Kidney (tissue), 14 donors: ENCODE results near the gene PEAK1. TPM values are rescaled to one million over a fixed set of nuclear protein-coding genes. Genes with fewer than 3 reads are reported as not detected.

Experiments used
- DNase-seq, 5 donors: peaks; one replicate each; pipeline ENCODE4 v3.0.0-alpha.2; 2013 to 2020
- FAIRE-seq: peaks from 2 replicates; lab custom pipeline; 2012; peaks lifted over from hg19 to GRCh38; lab: Jason Lieb, UNC
- H3K27ac ChIP-seq, 2 donors: one replicate each; pipeline ENCODE4 v1.7.0; 2013; ENCODE audit warnings: low read depth in 2 of 2, low read length in 2 of 2, inconsistent platforms in 1 of 2
- H3K27me3 ChIP-seq: one replicate; pipeline ENCODE4 v1.7.1; 2013; ENCODE audit warnings: low read length, inconsistent platforms; ENCODE audit not compliant: control insufficient read depth, insufficient read depth
- H3K36me3 ChIP-seq, 3 donors: one replicate each; pipeline versions ENCODE4 v1.7.0 to v1.7.1; 2013; ENCODE audit warnings: low read length in 3 of 3, control low read depth in 1 of 3, inconsistent platforms in 1 of 3; ENCODE audit not compliant: insufficient read depth in 3 of 3, control insufficient read depth in 2 of 3
- H3K4me1 ChIP-seq, 3 donors: one replicate each; pipeline versions ENCODE4 v1.7.0 to v1.7.1; 2013; ENCODE audit warnings: low read length in 3 of 3, inconsistent platforms in 1 of 3, low read depth in 1 of 3; ENCODE audit not compliant: control insufficient read depth in 2 of 3, insufficient read depth in 2 of 3
- H3K4me3 ChIP-seq, 3 donors: one replicate each; pipeline versions ENCODE4 v1.7.0 to v1.8.1; 2013; ENCODE audit warnings: low read length in 3 of 3, control low read depth in 1 of 3, inconsistent platforms in 1 of 3
- H3K9ac ChIP-seq, 3 donors: one replicate each; pipeline versions ENCODE4 v1.7.0 to v1.7.1; 2013; ENCODE audit warnings: low read length in 3 of 3, control low read depth in 1 of 3, inconsistent platforms in 1 of 3
- H3K9me3 ChIP-seq, 3 donors: one replicate each; pipeline versions ENCODE4 v1.7.0 to v1.7.1; 2013; ENCODE audit warnings: low read length in 3 of 3, control low read depth in 1 of 3, inconsistent platforms in 1 of 3; ENCODE audit not compliant: control insufficient read depth in 2 of 3, insufficient read depth in 1 of 3
- intact Hi-C: fragments of 100-400 bp; cut with DNase I; formaldehyde crosslinking; loops from one replicate; pipeline ENCODE4 v1.11.1; 2022
- polyA plus RNA-seq: library from polyadenylated mRNA; stranded (reverse); fragments of 350-450 nt; fragmentation: Illumina TruSeq; extraction: RNeasy Lipid Tissue Mini Kit (QIAGEN cat#74804); gene quantifications from one replicate; pipeline ENCODE4 v1.2.3, GENCODE V29; 2014; ENCODE audit warnings: low read depth, low replicate concordance; ENCODE audit not compliant: insufficient read depth
- total RNA-seq: library from RNA; stranded (reverse); fragmentation: NEBNext Ultra II Directional; extraction: Animal tissue kit (Norgen Biotek cat#: 25700); gene quantifications from one replicate; pipeline ENCODE4 v1.2.1, GENCODE V29; 2021
- TF ChIP-seq, protein P1 (sequence below): IDR thresholded peaks from 3 replicates; pipeline ENCODE4 v1.5.1; 2012; ENCODE audit warnings: mild to moderate bottlenecking, moderate library complexity, borderline replicate concordance; ENCODE audit not compliant: insufficient read depth; ENCODE audit errors: extremely low read depth
- donor health status: control.
- donor health status: control.
- donor health status: control.
- donor health status: control.
- donor health status: control.
- donor health status: DM: yes; HTN: yes; CAD: no.
- donor health status: Normal renal cell carcinoma (clear cell type).

PEAK1 gene
- total and polyA plus RNA-seq, 2 donors from 2014 or later, result 2.9 to 50.3 TPM

DNA sequence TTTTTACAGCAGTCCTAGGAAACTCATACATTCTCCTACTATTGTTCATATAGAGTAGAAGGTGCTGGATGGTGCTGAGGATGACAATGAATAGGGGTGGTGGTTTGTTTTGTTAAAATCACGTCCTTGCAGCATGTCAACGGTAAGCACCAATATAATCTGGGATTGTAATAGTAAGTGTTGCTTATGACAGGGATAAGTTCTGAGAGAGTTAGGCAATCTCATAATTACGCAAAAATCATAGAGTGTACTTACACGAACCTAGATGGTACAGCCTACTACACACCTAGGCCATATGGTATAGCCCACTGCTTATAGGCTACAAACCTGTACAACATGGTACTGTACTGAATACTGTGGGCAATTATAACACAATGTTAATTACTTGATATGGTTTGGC is 284.7 kb downstream of the PEAK1 start:
- peaks cover 2 to 4% (median 3%) of the 10 kb centered on the region in 3 donors for H3K36me3 ChIP-seq
- H3K27ac ChIP-seq, result no peak overlapping the region
- H3K4me1 ChIP-seq, result no peaks in the 10 kb centered on the region
- no peak for FAIRE-seq
- no peak overlapping the region for H3K4me3 ChIP-seq
- no peak for DNase-seq
- H3K9ac ChIP-seq, result no peak overlapping the region
- TF ChIP-seq, protein P1, sequence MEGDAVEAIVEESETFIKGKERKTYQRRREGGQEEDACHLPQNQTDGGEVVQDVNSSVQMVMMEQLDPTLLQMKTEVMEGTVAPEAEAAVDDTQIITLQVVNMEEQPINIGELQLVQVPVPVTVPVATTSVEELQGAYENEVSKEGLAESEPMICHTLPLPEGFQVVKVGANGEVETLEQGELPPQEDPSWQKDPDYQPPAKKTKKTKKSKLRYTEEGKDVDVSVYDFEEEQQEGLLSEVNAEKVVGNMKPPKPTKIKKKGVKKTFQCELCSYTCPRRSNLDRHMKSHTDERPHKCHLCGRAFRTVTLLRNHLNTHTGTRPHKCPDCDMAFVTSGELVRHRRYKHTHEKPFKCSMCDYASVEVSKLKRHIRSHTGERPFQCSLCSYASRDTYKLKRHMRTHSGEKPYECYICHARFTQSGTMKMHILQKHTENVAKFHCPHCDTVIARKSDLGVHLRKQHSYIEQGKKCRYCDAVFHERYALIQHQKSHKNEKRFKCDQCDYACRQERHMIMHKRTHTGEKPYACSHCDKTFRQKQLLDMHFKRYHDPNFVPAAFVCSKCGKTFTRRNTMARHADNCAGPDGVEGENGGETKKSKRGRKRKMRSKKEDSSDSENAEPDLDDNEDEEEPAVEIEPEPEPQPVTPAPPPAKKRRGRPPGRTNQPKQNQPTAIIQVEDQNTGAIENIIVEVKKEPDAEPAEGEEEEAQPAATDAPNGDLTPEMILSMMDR, result no peak
- intact Hi-C loops, result no loop called here
- no peaks in the 10 kb centered on the region for H3K27me3 ChIP-seq
- peaks cover 0 to 2% (median 0%) of the 10 kb centered on the region in 3 donors for H3K9me3 ChIP-seq

DNA sequence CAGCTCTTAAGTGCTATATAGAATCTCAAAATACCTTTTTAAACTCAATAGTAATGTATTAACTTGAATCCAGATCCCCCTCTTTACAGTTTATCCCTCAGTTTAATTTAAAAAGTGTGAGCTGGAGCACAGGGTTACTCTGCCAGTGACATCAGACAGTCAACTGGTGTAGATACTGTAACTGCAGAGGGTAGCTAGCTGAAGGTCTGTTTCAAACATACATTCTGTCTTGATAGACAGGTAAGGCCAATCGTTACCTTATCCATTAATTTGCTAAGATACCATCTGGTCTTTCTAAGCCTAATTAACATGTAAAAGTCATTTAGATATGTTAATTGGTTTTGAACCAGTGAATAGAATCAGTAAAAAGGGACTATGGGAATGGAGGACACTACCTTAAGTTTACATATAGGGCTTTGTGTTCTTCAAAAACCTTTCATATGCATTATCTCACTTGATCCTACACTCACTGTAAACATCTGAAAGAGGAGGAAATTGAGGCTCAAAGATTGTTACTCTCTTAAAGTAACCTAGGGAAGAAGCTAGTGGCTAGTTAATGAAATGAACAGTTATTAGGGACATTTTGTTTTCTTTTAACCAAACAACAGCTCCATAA is 289.5 kb downstream of the PEAK1 start:
- no peak overlapping the region for H3K27ac ChIP-seq
- no peak overlapping the region for H3K9ac ChIP-seq
- intact Hi-C loops, result no loop called here
- no peaks in the 10 kb centered on the region for H3K27me3 ChIP-seq
- no peaks in the 10 kb centered on the region for H3K4me1 ChIP-seq
- no peak overlapping the region for H3K4me3 ChIP-seq
- FAIRE-seq (no peak), DNase-seq (no peak)
- H3K9me3 ChIP-seq, result no peaks in the 10 kb centered on the region
- peaks cover 0 to 4% (median 2%) of the 10 kb centered on the region in 3 donors for H3K36me3 ChIP-seq
- TF ChIP-seq, protein P1, result no peak

DNA sequence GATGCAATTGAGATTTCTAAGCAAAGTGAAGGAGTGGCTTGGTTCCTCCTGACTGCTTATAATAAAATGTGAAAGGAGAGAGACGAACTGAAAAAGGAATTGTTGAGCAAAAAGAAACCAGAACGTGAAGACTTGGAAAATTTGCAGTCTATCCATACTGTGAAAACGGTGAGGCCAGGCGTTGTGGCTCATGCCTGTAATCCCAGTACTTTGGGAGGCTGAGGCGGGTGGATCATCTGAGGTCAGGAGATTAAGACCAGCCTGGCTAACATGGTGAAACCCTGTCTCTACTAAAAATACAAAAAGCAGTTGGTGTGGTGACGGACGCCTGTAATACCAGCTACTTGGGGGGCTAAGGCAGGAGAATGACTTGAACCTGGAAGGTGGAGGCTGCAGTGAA is 292.3 kb downstream of the PEAK1 start:
- Histone ChIP-seq H3K4me1 (no peaks in the 10 kb centered on the region), H3K9me3 (no peaks in the 10 kb centered on the region), H3K36me3 (peaks cover 0 to 2% (median 0%) of the 10 kb centered on the region in 3 donors), H3K27me3 (no peaks in the 10 kb centered on the region), H3K27ac (no peak overlapping the region), H3K9ac (no peak overlapping the region), H3K4me3 (no peak overlapping the region)
- intact Hi-C loops, result no loop called here
- DNase-seq (no peak), FAIRE-seq (no peak)
- TF ChIP-seq, protein P1, result no peak
